ENCODE measurements around the gene KRTAP4-16.
"Not testable (repeated sequence)": the region's sequence is repeated elsewhere in the genome, so short reads cannot be mapped to it uniquely, and the experiment has no call there.

Gene KRTAP4-16

GRCh38 chr17:41111151-41111885 is 9.3 kb upstream of the KRTAP4-16 start:
- DNase-seq (ENCODE audit: insufficient read length, low spot score) (no peak), FAIRE-seq (no peak)
- TF ChIP-seq, protein P1, sequence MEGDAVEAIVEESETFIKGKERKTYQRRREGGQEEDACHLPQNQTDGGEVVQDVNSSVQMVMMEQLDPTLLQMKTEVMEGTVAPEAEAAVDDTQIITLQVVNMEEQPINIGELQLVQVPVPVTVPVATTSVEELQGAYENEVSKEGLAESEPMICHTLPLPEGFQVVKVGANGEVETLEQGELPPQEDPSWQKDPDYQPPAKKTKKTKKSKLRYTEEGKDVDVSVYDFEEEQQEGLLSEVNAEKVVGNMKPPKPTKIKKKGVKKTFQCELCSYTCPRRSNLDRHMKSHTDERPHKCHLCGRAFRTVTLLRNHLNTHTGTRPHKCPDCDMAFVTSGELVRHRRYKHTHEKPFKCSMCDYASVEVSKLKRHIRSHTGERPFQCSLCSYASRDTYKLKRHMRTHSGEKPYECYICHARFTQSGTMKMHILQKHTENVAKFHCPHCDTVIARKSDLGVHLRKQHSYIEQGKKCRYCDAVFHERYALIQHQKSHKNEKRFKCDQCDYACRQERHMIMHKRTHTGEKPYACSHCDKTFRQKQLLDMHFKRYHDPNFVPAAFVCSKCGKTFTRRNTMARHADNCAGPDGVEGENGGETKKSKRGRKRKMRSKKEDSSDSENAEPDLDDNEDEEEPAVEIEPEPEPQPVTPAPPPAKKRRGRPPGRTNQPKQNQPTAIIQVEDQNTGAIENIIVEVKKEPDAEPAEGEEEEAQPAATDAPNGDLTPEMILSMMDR (IDR thresholded peaks at IDR 0.05; ENCODE audit: insufficient read depth, missing control alignments) = no peak

- DNase-seq (ENCODE audit: insufficient read length, low spot score); FAIRE-seq: not testable (repeated sequence)
These were observed 6.8 kb upstream of the KRTAP4-16 start for GRCh38 chr17:41108728-41109386.

DNA sequence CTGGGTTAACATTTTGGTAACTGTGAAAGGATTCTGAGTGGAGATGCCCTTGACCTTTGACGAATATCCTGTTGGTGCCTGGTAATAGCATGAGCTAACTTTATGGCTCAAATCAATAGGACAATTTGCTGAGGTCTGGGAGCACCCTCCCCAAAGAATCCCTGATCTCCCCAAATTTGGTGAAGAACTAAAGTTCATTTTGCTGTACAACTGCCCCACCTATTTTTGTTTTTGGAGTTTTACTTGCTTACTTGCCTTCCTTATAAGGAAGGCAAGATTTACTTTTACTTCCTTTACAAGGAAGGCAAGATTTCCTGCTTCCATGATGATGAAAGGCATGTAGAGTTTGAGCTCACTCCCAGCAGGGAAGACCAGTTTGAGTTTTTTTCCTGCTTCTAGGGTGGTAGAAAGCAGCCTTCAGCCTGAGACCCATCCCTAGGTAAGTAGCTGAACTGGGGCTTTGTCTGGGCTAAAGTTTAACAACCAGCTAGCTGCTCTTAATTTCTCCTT is 6.0 kb upstream of the KRTAP4-16 start:
- TF ChIP-seq, protein P1 (IDR thresholded peaks at IDR 0.05; ENCODE audit: insufficient read depth, missing control alignments) = no peak
- DNase-seq (ENCODE audit: insufficient read length, low spot score) (no peak), FAIRE-seq (no peak)

DNA sequence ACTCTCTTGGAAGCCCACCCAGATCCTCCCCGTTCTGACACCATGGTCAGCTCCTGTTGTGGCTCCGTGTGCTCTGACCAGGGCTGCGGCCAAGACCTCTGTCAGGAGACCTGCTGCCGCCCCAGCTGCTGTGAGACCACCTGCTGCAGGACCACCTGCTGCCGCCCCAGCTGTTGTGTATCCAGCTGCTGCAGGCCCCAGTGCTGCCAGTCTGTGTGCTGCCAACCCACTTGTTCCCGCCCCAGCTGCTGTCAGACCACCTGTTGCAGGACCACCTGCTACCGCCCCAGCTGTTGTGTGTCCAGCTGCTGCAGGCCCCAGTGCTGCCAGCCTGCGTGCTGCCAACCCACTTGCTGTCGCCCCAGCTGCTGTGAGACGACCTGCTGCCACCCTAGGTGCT is 3.3 kb upstream of the KRTAP4-16 start, which contains the start of gene KRTAP4-9:
Gene KRTAP4-9, plus strand, starts transcription at position 43 of the 400 bp plus-strand sequence. Its CDS starts 0 bp downstream, at position 43.
- not testable (repeated sequence) for FAIRE-seq; DNase-seq (ENCODE audit: insufficient read length, low spot score)

GRCh38 chr17:41104386-41105038 is 2.5 kb upstream of the KRTAP4-16 start:
- not testable (repeated sequence) for DNase-seq (ENCODE audit: insufficient read length, low spot score); FAIRE-seq

GRCh38 chr17:41103896-41104295 is 1.9 kb upstream of the KRTAP4-16 start:
- TF ChIP-seq, protein P1 (IDR thresholded peaks at IDR 0.05; ENCODE audit: insufficient read depth, missing control alignments) = no peak
- FAIRE-seq = no peak
- no peak for DNase-seq (ENCODE audit: insufficient read length, low spot score)

DNA sequence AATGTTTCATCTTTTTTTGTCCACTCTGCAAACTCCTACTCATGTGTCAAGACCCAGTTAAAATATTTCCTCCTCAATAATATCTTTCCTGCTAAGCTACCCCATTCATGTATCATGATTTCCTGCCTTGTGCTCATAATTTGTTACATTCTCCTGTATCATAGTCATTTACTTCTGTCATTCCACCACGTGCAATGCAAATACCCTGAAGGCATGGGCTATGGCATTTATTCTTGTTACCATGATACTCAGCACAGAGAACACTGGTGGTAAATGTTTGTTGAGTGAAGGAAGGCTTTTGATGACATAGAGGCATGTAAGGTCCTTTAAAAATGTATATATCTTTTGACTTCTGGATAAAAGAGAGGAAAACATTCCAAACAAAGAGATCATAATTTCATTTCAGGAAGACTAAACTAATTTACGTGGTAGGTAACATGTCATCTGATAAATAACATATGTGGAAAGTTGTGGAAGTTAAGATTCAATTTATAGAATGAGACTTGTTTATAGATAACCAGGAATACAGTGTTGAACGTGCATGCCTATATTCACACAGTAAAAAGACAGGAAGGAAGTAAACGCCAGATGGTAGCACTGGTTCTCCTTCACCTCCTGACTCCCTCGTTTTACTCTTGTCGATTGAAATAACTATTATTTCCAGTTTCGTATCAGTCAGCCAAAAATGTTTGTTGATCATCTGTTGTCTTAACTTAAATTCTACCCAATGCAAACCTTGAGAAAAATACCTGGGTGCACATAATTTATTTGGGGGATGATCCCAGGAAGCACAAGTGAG is 2.1 kb downstream of the KRTAP4-16 start:
- DNase-seq (ENCODE audit: insufficient read length, low spot score) = not testable (repeated sequence)

GRCh38 chr17:41098481-41098880 is 3.5 kb downstream of the KRTAP4-16 start:
- TF ChIP-seq, protein P1 (IDR thresholded peaks at IDR 0.05; ENCODE audit: insufficient read depth, missing control alignments) = no peak
- FAIRE-seq (no peak), DNase-seq (ENCODE audit: insufficient read length, low spot score) (no peak)

More for the DNA sequence above, 2.1 kb downstream of the KRTAP4-16 start:
- FAIRE-seq = not testable (repeated sequence)
